ENCODE measurements around the gene DNAJC13.

DNAJC13 gene

DNA sequence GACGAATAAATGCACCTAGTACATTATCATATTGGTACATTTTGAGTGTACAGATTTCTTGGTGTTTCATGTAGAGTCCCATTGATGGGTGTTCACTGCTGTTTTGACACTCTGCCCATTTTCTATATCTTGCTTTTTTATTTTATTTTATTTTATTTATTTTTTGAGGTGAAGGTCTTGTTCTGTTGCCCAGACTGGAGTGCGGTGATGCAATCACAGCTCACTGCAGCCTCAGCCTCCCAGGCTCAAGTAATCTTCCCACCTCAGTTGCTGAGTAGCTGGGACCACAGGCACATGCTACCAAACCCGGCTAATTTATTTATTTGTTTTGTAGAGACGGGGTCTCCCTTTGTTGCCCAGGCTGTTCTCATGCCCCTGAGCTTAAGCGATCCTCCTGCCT is 44.2 kb downstream of the DNAJC13 start:
- no peak for DNase-seq (ENCODE audit: low read depth in 2 of 2)

DNA sequence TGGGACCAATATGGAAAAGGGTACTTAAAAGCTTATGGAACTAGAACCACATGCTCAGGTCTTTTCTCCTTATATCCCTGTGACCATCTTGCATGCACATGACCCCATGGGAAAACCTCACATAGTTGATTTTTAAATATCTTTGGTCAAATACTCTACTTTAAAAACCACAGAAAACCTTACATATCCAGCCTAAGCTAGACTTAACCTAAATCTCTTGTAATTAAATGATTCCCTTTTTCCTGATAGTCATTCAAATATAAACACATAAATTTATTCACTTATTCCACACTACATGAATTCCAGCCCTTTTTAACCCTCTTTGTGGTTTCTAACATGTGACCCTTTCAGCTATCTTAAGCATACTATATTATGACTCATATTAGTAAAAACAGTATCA is 46.8 kb downstream of the DNAJC13 start:
- no peak for DNase-seq (ENCODE audit: low read depth in 2 of 2)

DNA sequence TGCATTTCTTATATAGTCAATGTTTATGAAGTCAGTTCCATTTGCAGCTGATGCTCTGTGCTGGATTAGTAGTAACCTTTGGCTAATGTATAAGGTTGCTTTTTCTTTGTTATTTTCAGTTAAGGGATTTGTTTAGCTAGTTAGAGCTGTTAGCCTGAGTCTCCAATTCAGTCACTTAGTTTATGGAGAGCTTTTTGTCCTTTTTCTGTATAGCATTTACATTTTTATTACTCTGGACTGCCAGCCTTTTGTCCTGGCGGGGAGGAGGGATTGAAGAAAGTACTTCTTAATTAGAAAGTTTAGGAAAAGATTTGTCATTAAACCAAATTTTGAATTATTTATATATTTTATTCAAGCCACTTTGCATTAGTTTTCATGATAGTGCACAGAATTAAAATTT is 52.0 kb downstream of the DNAJC13 start:
- no peak for DNase-seq (ENCODE audit: low read depth in 2 of 2)

DNA sequence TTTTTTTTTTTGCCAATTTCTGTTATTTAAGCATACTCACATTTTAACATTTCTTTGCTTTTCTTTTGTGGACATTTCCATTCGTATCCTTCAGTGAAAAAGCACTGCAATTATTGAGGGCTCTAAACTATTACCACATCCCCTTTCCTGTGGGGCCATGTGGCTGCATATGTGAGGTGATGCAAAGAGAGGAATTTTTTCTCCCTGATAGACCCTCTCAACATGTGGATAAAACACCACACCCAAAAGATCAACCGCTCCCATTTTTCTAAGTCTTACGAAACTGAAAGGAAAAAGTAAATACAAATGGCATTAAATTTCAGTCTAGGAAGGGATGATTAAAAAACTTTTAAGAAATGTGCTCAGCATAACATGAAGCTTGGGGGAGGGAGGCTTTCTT is 68.8 kb downstream of the DNAJC13 start:
- DNase-seq (ENCODE audit: low read depth in 2 of 2), result no peak

DNA sequence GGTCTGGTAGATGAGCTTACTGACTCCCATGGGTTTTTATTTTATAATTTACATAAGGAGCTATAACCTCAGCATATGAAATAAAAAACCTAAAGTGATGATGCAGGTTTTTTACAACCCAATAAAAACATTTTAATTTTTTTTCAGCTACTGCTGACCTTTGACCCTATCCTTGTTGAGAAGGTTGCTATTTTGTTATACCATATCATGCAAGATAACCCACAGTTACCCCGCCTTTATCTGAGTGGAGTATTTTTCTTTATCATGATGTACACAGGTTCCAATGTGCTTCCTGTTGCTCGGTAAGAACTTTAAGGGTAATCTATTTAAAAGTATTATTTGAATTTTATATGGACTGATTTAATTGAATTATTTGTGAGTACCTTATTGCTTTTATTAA is 70.8 kb downstream of the DNAJC13 start:
- DNase-seq (ENCODE audit: low read depth in 2 of 2), result no peak

DNA sequence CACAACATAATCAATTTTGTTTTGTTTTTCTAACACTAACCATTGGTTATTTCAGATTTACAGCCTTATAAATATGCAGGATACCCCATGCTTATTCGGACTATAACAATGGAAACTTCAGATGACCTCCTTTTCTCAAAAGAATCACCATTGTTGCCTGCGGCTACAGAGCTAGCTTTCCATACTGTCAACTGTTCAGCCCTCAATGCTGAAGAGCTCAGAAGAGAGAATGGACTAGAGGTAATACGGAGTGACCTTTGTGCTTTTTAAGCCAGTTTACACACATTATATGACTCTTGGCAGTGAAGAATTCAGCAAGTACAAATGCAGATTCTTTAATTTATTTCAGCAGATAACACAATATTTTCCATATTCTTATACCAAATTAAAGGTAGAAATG is 81.8 kb downstream of the DNAJC13 start:
- no peak for DNase-seq (ENCODE audit: low read depth in 2 of 2)

DNA sequence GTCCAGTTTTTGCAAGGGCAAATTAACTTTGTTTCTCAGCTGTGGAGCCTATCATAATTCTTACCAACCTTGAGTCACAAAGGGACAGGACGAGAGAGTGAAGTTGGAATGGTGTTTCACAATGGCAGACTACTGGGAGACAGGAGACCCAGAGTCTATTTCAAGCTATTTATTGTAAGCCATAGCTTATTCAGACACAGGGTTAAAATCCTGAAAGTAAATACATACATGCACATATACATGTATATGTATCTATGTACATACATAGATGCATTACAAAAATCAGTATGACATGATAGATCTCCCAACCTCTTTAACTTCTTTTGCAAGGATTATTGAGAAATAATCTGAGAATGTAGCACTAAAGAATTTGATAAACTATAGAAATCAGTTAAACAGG is 86.3 kb downstream of the DNAJC13 start:
- no peak for DNase-seq (ENCODE audit: low read depth in 2 of 2)

DNA sequence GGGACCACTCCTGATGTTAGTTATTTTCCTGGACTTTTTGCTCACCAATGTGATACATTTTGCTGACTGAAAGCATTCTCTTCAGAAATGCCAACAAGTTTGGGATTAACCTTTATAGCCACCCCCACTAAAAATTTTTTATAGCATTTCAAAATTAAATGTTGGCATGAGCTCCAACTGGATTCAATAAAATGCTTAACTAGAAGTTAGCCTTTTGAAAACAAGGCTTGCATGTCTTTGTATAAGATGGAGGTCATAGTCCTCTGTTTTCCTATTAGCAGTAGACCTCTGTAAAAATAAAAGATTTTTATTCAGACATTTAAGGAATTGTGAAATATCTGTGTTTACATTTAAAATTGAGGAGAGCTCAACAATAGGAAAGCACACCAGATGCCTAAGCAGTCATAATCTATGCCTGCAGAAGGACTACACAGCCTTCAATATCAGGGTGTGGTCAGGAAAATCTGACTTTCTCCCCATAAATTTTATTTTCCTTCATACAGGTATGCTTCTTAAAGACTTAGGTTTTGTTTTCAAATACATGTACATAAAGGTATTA is 87.2 kb downstream of the DNAJC13 start:
- no peak for DNase-seq (ENCODE audit: low read depth in 2 of 2)

DNA sequence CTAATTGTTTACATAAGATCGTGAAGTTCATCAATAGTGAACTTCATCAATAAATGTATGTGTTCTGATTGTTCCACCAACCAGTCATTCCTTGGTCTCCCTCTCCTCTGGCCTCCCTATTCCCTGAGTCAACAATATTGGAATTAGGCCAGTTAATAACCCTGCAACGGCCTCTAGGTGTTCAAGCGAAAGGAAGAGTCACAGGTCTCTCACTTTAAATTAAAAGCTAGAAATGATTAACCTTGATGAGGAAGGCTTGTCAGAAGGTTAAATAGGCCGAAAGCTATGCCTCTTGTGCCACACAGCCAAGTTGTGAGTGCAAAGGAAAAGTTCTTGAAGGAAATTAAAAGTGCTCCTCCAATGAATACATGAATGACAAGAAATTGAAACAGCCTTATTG is 90.4 kb downstream of the DNAJC13 start:
- no peak for DNase-seq (ENCODE audit: low read depth in 2 of 2)

DNA sequence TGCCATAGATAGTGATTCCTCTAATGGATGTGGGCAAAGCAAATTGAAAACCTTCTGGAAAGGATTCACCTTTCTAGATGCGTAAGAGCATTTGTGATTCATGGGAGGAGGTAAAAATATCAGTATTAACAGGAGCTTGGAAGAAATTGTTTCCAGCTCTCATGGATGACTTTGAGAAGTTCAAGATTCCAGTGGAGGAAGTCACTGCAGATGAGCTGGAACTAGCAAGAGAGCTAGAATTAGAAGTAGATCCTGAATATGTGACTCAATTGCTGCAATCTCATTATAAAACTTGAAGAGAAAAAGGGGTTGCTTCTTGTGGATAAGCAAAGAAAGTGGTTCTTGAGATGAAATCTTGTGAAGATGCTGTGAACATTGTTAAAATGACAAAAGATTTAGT is 91.8 kb downstream of the DNAJC13 start:
- DNase-seq (ENCODE audit: low read depth in 2 of 2), result no peak

DNA sequence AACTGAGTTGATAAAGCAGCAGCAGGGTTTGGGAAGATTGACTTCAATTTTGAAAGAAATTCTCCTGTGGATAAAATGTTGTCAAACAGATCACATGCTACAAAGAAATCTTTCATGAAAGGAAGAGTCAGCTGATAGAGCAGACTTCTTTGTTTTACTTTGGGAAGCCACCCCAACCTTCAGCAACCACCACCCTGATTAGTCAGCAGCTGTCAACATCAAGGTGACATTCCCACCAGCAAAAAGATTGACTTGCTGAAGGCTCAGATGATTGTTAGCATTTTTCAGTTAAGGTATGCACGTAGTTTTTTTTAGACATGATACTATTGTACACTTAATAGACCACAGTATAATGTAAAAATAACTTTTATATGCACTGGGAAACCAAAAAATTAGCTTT is 92.2 kb downstream of the DNAJC13 start:
- DNase-seq (ENCODE audit: low read depth in 2 of 2), result no peak

DNA sequence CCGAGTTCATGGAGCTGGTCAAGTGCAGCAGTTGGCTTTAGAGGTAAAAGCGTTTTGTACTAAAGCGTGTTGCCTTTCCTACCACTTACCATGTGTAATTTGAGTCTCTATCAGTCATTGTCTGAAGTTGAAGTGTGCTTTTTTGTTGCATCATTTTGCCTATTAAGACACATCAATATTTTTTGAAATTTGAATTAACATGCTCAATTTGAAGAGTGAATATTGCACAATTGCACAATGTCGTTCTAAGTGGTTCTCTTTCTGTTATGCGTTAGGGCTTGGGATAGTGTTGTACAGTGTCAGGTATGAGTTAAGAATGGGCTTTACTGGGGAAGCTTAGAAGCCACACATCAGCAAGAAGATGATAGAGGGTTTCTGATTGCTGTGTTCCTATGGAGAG is 95.8 kb downstream of the DNAJC13 start:
- no peak for DNase-seq (ENCODE audit: low read depth in 2 of 2)

DNA sequence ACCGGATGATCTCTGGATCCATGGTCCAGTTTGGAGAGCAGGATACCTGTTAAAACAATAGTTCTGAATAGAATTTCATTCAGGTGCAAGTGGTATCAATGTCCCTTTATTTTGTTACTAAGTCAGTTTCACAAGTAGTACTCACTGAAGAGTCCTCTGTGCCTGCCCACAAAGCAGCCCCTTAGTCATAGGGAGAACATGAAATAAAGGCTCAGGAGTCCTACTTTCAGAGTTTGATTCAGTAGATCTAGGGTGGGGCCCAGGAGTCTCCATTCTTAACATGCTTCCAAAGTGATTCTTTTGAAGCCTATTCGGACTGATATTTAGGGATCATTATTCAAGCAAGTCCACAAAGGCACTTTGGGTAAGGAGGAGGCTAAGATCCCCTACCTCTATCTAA is 100.0 kb downstream of the DNAJC13 start:
- no peak for DNase-seq (ENCODE audit: low read depth in 2 of 2)

DNA sequence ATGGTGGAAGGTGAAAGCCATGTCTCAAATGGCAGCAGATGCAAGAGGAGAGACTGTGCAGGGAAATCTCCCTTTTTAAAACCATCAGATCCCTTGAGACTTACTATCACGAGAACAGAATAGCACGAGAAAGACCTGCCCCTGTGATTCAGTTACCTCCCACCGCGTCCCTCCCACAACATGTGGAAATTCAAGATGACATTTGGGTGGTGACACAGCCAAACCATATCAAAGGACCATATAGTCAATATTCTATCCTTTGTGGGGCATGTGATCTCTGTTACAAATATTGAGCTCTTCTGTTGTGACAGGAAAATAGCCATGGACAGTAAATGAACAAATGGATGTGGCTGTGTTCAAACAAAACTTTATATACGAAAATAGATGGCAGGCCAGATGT is 102.6 kb downstream of the DNAJC13 start:
- no peak for DNase-seq (ENCODE audit: low read depth in 2 of 2)

DNA sequence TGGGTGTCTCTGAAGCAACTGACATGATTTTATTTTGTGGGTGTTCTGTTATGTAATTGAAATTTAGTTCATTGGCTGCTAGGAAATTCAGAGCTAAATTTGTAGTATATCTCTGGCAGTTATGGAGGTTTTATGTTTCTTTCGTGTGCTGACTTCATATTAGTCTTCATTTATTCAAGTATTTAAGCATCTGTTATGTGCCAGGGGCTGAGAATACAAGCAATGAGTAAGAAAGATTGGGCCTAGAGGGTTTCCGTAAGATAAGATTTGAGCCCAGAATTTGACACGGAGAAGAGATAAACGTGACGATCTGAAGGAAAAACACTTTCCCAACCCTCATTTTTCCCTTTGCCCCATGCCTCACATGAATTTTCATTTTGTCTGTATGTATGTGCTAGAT is 104.6 kb downstream of the DNAJC13 start:
- no peak for DNase-seq (ENCODE audit: low read depth in 2 of 2)

DNA sequence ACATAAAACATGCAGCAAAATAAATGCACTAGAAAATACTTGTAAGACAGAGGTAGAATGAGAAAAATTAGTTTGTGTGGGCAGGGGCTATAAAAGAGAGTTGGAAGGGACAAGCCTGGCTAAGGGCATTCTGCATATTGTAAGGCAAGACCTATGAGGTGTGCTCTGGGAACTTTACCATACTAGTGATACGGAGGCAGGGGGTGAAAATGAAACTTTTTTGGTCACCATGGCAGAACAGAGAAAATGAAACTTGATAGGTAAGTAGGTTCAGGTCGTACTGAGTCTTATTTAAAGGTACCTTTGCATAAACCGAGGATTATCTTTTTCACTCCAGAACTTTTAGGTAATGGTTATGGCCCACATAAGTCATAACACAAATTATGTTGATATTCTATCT is 105.1 kb downstream of the DNAJC13 start:
- DNase-seq (ENCODE audit: low read depth in 2 of 2), result no peak

DNA sequence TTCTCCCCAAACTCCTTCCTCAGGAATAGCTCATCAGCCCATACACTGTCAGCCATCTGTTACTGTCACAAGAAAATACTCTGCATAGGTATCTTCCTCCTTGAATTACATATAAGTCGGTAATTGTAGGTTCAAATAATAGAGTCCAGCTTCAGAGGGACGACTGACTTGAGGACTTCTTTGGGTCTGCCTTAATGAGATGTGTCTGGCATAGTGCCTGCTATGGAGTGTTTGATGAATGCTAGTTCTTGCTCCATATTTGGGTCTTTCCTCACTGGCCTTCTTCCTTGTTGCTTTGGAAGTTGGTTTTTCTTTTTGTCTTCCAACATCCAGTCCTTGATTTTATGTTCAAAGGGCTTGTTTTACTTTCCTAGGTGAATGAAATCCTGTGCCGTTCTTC is 113.3 kb downstream of the DNAJC13 start:
- no peak for DNase-seq (ENCODE audit: low read depth in 2 of 2)

DNA sequence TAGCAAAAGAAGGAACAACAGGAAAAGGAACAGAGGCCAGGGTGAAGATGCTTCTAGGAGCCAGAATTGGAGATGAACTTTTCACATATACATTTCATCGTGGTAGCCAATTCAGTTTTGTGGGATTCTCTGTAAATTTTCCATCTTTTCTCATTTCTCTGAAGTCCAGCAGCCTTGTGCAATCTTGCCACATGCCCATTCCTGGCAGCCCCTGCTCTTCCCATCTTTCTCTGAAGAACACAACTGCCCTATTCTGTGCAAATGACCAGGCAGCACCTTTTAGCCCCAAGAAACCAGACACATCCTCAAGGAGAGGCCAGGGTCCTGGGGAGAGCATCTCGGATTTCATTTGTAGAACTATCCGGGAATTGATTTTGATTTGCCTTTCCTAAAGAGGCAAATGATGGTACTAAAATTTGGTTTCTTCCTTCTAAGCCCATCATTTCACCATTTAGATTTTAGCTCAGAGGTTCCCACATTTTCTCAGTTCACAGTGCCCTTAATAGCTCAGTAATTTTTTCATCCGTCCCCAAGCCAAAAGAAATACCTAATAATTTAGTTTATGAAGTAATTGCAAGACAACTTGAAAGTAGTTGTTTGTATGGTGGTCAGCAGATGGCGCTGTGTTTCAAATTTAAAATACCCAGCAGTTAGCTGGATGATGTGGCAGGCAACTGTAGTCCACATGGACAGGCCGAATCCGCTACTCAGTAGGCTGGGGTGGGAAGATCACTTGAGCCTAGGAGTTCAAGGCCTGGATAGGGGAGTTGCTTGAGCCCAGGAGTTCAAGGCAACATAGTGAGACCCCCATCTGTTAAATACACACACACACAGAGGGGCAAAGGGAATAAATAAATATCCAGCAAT is 118.5 kb downstream of the DNAJC13 start:
- peak; percentile 9 to 10 for DNase-seq (ENCODE audit: low read depth in 2 of 2)

DNA sequence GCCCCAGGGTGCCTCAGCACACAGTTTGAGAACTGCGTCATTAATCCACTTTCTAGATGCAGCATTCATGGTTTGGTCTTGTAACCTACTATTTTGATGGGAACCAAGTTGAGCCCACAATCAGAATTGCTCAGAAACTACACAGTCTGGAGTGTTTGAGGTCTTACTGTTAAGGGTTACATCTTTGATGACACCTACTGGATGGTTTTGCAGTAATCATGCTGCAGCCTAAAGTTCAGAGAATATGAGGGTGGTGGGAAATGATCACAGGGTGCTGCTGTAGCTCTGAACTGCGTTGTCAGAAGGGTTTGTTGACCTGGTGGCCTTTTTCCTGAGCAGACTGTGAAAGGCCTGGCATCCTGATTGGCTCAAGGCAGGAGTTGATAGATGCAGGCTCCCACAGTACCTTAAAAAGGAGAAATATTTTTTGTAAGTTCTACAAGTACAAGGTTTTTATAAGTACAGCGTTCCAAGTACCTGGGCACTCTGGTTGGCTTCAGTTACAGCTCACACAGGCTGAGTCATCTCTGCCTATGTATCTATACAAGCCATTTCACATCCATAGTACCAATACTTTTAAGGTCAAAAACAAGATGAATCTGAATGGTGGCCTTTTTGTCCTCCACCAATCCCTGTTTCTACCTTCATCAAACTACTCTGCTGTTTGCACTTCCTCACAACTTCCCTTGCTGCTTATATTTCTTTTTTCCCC is 119.3 kb downstream of the DNAJC13 start:
- no peak for DNase-seq (ENCODE audit: low read depth in 2 of 2)

DNA sequence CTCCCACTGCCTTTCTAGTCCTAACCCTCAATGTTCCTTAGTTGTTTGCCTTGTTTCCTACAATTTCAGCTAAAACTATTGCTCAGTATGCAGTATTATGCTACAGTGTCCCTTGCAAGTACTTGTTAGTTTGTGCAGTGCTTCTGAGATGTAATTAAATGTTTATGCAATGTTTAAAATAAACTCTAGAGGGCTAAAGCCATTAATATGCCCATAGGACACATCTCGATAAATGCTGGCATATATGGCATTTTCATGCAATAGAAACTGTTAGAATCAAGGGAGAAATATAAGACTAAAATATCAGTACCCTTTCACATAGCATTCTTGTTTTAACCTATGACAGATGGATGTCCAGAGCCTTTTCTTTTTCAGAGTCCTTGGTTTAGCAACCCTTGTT is 120.0 kb downstream of the DNAJC13 start:
- no peak for DNase-seq (ENCODE audit: low read depth in 2 of 2)

DNA sequence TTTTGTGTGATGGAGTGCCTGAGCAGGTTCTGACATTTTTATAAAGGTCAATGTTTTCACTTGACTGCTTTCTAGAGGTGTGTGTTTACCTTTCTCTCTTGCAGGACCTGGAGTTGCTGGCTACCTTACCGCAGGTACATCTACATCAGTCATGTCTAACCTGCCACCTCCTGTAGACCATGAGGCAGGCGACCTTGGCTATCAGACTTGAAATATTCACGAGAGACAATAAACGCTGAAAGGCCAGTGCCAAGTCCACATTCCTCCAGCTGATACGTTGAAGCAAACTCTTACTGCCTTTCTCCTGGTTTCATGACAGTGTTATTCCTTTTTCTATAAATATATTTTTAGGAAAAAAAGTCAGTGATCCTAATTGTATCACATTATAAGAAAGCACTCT is 120.8 kb downstream of the DNAJC13 start:
- DNase-seq (ENCODE audit: low read depth in 2 of 2), result no peak

DNA sequence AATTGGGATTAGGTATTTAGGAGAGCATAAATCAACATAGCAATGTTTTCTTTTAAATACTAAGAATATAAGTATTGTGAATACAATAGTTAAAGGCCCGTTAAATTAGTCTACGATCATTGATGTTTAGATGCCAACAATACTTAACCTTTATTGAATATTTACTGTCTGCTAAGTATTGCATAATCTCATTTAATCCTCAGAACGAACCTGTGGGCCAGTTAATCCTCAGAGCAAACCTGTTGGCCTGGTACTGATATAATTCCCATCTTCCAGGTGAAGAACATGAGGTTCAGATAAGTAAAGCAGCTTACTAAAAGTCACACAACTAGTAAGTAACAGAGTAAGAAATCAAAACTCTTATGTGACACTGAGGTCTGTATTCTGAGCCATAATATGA is 122.4 kb downstream of the DNAJC13 start:
- no peak for DNase-seq (ENCODE audit: low read depth in 2 of 2)

DNA sequence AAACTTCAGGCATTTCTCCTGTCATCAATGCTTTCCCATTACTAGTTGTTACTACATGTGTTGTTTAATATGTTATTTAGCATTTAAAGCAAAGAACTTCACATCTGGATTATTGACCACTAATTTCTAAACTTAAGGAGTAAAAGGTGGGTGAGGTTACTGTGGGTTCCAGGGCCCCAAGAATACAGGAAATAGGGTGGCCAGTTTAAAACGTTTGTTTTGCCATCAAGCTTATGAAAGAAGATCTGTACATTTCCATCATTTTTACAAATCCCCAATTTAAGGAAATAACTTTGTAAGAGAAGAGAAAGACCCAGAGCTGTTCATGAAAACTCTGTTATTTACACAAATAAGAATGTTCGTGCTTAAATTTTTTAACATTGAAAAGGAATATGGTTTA is 125.3 kb downstream of the DNAJC13 start:
- no peak for DNase-seq (ENCODE audit: low read depth in 2 of 2)

Data from activated CD8-positive, alpha-beta memory T cell treated with anti-CD3 and anti-CD28 coated beads for 4 hours (primary cell).